Erythroblast (primary cell): ENCODE results near the gene SCARB1.

ENCODE experiments used
- GATA1 ChIP-seq: IDR thresholded peaks from 2 replicates; pipeline ENCODE4 v1.6.1; 2011; ENCODE audit warnings: low read depth, mild to moderate bottlenecking, control low read depth, low read length, moderate library complexity
- POLR2A ChIP-seq: IDR thresholded peaks from 2 replicates; pipeline ENCODE4 v1.6.1; 2011; ENCODE audit warnings: mild to moderate bottlenecking, low read length

- TF ChIP-seq POLR2A: peak; percentile 64
- no peak for TF ChIP-seq GATA1
Observed at GRCh38 chr12:124863416-124864325, at the start of gene SCARB1.
